ENCODE results near the gene TRANK1.

TRANK1 gene

GRCh38 chr3:36937492-36937891, 7.4 kb downstream of the TRANK1 start:
- TF ChIP-seq, protein P1, sequence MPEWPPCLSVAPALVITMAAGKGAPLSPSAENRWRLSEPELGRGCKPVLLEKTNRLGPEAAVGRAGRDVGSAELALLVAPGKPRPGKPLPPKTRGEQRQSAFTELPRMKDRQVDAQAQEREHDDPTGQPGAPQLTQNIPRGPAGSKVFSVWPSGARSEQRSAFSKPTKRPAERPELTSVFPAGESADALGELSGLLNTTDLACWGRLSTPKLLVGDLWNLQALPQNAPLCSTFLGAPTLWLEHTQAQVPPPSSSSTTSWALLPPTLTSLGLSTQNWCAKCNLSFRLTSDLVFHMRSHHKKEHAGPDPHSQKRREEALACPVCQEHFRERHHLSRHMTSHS (tag by site-specific recombination; IDR thresholded peaks at IDR 0.05) = no peak
- no peak for TF ChIP-seq HOXA7 (CRISPR knock-in tag; IDR thresholded peaks at IDR 0.05; ENCODE audit: borderline replicate concordance)
- TF ChIP-seq ZNF776 (tag by site-specific recombination; IDR thresholded peaks at IDR 0.05; ENCODE audit: borderline replicate concordance) = no peak
- TF ChIP-seq ZNF837 (tag by site-specific recombination; IDR thresholded peaks at IDR 0.05) = no peak
- TF ChIP-seq, protein P2, sequence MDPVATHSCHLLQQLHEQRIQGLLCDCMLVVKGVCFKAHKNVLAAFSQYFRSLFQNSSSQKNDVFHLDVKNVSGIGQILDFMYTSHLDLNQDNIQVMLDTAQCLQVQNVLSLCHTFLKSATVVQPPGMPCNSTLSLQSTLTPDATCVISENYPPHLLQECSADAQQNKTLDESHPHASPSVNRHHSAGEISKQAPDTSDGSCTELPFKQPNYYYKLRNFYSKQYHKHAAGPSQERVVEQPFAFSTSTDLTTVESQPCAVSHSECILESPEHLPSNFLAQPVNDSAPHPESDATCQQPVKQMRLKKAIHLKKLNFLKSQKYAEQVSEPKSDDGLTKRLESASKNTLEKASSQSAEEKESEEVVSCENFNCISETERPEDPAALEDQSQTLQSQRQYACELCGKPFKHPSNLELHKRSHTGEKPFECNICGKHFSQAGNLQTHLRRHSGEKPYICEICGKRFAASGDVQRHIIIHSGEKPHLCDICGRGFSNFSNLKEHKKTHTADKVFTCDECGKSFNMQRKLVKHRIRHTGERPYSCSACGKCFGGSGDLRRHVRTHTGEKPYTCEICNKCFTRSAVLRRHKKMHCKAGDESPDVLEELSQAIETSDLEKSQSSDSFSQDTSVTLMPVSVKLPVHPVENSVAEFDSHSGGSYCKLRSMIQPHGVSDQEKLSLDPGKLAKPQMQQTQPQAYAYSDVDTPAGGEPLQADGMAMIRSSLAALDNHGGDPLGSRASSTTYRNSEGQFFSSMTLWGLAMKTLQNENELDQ (tag by site-specific recombination; IDR thresholded peaks at IDR 0.05; ENCODE audit: low read depth) = no peak
- no peak for TF ChIP-seq ZNF768 (tag by site-specific recombination; IDR thresholded peaks at IDR 0.05)
- no peak for TF ChIP-seq ZBTB26 (tag by site-specific recombination; optimal IDR thresholded peaks at IDR 0.05)
- TF ChIP-seq ZNF175 (tag by site-specific recombination; IDR thresholded peaks at IDR 0.05) = no peak
- Histone ChIP-seq H3K9me3 (ENCODE audit: control insufficient read depth, insufficient read depth, low read depth, low read length) (no peaks in the 10 kb centered on the region), H3K36me3 (ENCODE audit: control insufficient read depth in 2 of 2, insufficient read depth in 1 of 2, low read length in 2 of 2) (no peaks in the 10 kb centered on the region), H3K4me1 (ENCODE audit: control insufficient read depth, insufficient read depth, low read length) (no peaks in the 10 kb centered on the region), H3K4me3 (ENCODE audit: low read depth, low read length) (no peak overlapping the region), H3K27ac (ENCODE audit: extremely low read depth, low read depth, low read length) (no peak overlapping the region)
- ChIA-PET CTCF (no interaction called here), POLR2A (no interaction called here)

- CTCF ChIA-PET = interaction anchor here (1.0 kb wide), 1 partner anchor 25 kb away, joined by 4 read pairs; no protein-coding TSS in a partner anchor
- H3K27ac ChIP-seq (ENCODE audit: extremely low read depth, low read depth, low read length) = no peak overlapping the region
- no peaks in the 10 kb centered on the region for H3K4me1 ChIP-seq (ENCODE audit: control insufficient read depth, insufficient read depth, low read length)
- no peaks in the 10 kb centered on the region for H3K9me3 ChIP-seq (ENCODE audit: control insufficient read depth, insufficient read depth, low read depth, low read length)
- no peaks in the 10 kb centered on the region for H3K36me3 ChIP-seq (ENCODE audit: control insufficient read depth in 2 of 2, insufficient read depth in 1 of 2, low read length in 2 of 2)
- POLR2A ChIA-PET = no interaction called here
- H3K4me3 ChIP-seq (ENCODE audit: low read depth, low read length) = no peak overlapping the region
- TF ChIP-seq ZSCAN16 (tag by site-specific recombination; IDR thresholded peaks at IDR 0.05) (no peak), ZNF585B (tag by site-specific recombination; IDR thresholded peaks at IDR 0.05) (no peak), ZNF660 (tag by site-specific recombination; IDR thresholded peaks at IDR 0.05) (no peak), SP3 (tag by site-specific recombination; IDR thresholded peaks at IDR 0.05) (no peak), HOXC10 (CRISPR knock-in tag; IDR thresholded peaks at IDR 0.05) (no peak), BCL11B (tag by site-specific recombination; IDR thresholded peaks at IDR 0.05; ENCODE audit: low read depth) (no peak), ZNF785 (tag by site-specific recombination; IDR thresholded peaks at IDR 0.05) (no peak), ZFP69B (tag by site-specific recombination; IDR thresholded peaks at IDR 0.05) (no peak), ZBTB20 (tag by site-specific recombination; IDR thresholded peaks at IDR 0.05) (no peak), ZNF292 (tag by site-specific recombination; IDR thresholded peaks at IDR 0.05; ENCODE audit: borderline replicate concordance, low read depth) (no peak), KLF8 (tag by site-specific recombination; IDR thresholded peaks at IDR 0.05) (no peak), ZNF280D (tag by site-specific recombination; IDR thresholded peaks at IDR 0.05) (no peak), ZNF423 (tag by site-specific recombination; IDR thresholded peaks at IDR 0.05) (no peak), ZXDB (tag by site-specific recombination; IDR thresholded peaks at IDR 0.05) (no peak), ZNF529 (tag by site-specific recombination; IDR thresholded peaks at IDR 0.05; ENCODE audit: insufficient replicate concordance) (no peak)
- TF ChIP-seq, protein P3, sequence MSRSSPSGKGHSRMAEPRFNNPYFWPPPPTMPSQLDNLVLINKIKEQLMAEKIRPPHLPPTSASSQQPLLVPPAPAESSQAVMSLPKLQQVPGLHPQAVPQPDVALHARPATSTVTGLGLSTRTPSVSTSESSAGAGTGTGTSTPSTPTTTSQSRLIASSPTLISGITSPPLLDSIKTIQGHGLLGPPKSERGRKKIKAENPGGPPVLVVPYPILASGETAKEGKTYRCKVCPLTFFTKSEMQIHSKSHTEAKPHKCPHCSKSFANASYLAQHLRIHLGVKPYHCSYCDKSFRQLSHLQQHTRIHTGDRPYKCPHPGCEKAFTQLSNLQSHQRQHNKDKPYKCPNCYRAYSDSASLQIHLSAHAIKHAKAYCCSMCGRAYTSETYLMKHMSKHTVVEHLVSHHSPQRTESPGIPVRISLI (tag by site-specific recombination; IDR thresholded peaks at IDR 0.05) = no peak
- TF ChIP-seq, protein P4, sequence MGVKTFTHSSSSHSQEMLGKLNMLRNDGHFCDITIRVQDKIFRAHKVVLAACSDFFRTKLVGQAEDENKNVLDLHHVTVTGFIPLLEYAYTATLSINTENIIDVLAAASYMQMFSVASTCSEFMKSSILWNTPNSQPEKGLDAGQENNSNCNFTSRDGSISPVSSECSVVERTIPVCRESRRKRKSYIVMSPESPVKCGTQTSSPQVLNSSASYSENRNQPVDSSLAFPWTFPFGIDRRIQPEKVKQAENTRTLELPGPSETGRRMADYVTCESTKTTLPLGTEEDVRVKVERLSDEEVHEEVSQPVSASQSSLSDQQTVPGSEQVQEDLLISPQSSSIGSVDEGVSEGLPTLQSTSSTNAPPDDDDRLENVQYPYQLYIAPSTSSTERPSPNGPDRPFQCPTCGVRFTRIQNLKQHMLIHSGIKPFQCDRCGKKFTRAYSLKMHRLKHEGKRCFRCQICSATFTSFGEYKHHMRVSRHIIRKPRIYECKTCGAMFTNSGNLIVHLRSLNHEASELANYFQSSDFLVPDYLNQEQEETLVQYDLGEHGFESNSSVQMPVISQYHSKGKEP (tag by site-specific recombination; IDR thresholded peaks at IDR 0.05) = no peak
Measured at GRCh38 chr3:36933540-36934296, 11.1 kb downstream of the TRANK1 start.

All from HEK293 (cell line).